B cell (primary cell): Measurements from ENCODE around the gene PREX1. TPM values are rescaled to one million over a fixed set of nuclear protein-coding genes. Genes with fewer than 3 reads are reported as not detected.

ENCODE experiments used
- ATAC-seq: fragments of 200-7000 bp; cut with Tn5 transposase; one replicate; pipeline ENCODE4 v1.10.0; 2021; ENCODE audit warnings: low read depth, mild to moderate bottlenecking, moderate number of reproducible peaks, moderate library complexity
- CTCF ChIA-PET: fragments of 350-600 bp; sonication (Branson Sonifier 250); formaldehyde crosslinking; loops from one replicate; lab custom pipeline; 2021; ENCODE audit warnings: antibody characterized with exemption, inconsistent platforms; lab: Charles Lee
- POLR2A ChIA-PET: fragments of 350-600 bp; sonication (Branson Sonifier 250); formaldehyde crosslinking; loops from one replicate; lab custom pipeline; 2021; ENCODE audit warnings: antibody characterized with exemption; lab: Charles Lee
- DNase-seq: peaks from one replicate; pipeline ENCODE4 v3.0.0; 2013
- H2AFZ ChIP-seq: 2 replicates; pipeline ENCODE4 v1.6.1; 2012; ENCODE audit warnings: mild to moderate bottlenecking, low read depth, low read length; ENCODE audit not compliant: insufficient read depth, poor library complexity, severe bottlenecking
- H3K27ac ChIP-seq, 2 donors: 1 replicate in 1 of 2; 2 replicates in 1 of 2; pipeline ENCODE4 v1.5.1; 2012 to 2013; ENCODE audit warnings: low read length in 2 of 2, mild to moderate bottlenecking in 2 of 2, moderate library complexity in 1 of 2
- H3K27me3 ChIP-seq, 4 experiments: fragments of 200-600 bp in 1 of 4; sonication (generic) in 1 of 4; replicated peaks in 1 of 4; 1 replicate in 2 of 4; 2 replicates in 2 of 4; pipeline versions ENCODE4 v1.6.1 to v1.7.0; 2013 to 2016; ENCODE audit warnings: low read length in 3 of 4, mild to moderate bottlenecking in 2 of 4, mixed read lengths in 1 of 4, moderate library complexity in 1 of 4; ENCODE audit not compliant: insufficient read depth in 4 of 4, control insufficient read depth in 3 of 4; ENCODE audit errors: control extremely low read depth in 1 of 4
- H3K36me3 ChIP-seq, 2 experiments: replicated peaks in 1 of 2; 1 replicate in 1 of 2; 2 replicates in 1 of 2; pipeline versions ENCODE4 v1.6.1 to v1.7.1; 2013; ENCODE audit warnings: low read length in 1 of 2; ENCODE audit not compliant: insufficient read depth in 2 of 2, control insufficient read depth in 1 of 2; ENCODE audit errors: control extremely low read depth in 1 of 2, extremely low read depth in 1 of 2
- H3K4me1 ChIP-seq, 2 donors: fragments of 200-600 bp in 1 of 2; sonication (generic) in 1 of 2; 1 replicate in 1 of 2; 2 replicates in 1 of 2; pipeline versions ENCODE4 v1.5.1 to v1.6.1; 2013 to 2017; ENCODE audit warnings: low read length in 2 of 2; ENCODE audit not compliant: control insufficient read depth in 2 of 2, insufficient read depth in 2 of 2
- H3K4me2 ChIP-seq: replicated peaks from 2 replicates; pipeline ENCODE3; 2012; ENCODE audit warnings: mild to moderate bottlenecking, low read depth, low read length; ENCODE audit not compliant: poor library complexity, severe bottlenecking
- H3K4me3 ChIP-seq, 5 experiments: fragments of 200-600 bp in 1 of 5; sonication (generic) in 1 of 5; 1 replicate in 3 of 5; 2 replicates in 2 of 5; pipeline versions ENCODE4 v1.5.1 to v1.7.0; 2011 to 2016; ENCODE audit warnings: low read length in 4 of 5, mild to moderate bottlenecking in 4 of 5, low read depth in 2 of 5, control low read depth in 1 of 5, moderate library complexity in 1 of 5; ENCODE audit not compliant: insufficient read depth in 1 of 5; ENCODE audit errors: control extremely low read depth in 1 of 5, extremely low read depth in 1 of 5
- H3K79me2 ChIP-seq: fragments of 200-600 bp; sonication (generic); one replicate; pipeline ENCODE4 v1.6.0; 2016; ENCODE audit warnings: low read length; ENCODE audit not compliant: control insufficient read depth, insufficient read depth
- H3K9ac ChIP-seq: fragments of 200-600 bp; sonication (generic); 2 replicates; pipeline ENCODE4 v1.6.1; 2017; ENCODE audit warnings: mild to moderate bottlenecking, low read length, moderate library complexity
- H3K9me3 ChIP-seq, 3 donors: one replicate each; pipeline versions ENCODE4 v1.6.1 to v1.7.1; 2013; ENCODE audit warnings: low read length in 2 of 3; ENCODE audit not compliant: control insufficient read depth in 2 of 3, insufficient read depth in 1 of 3; ENCODE audit errors: control extremely low read depth in 1 of 3
- H4K20me1 ChIP-seq: 2 replicates; pipeline ENCODE4 v1.6.0; 2012; ENCODE audit warnings: mild to moderate bottlenecking, low read length; ENCODE audit not compliant: insufficient read depth, control insufficient read depth, poor library complexity, severe bottlenecking
- H3K27ac Mint-ChIP-seq: one replicate; pipeline ENCODE4 v1.8.0; 2021; ENCODE audit warnings: mixed read lengths
- H3K27me3 Mint-ChIP-seq: one replicate; pipeline ENCODE4 v1.8.0; 2021; ENCODE audit warnings: mixed read lengths
- H3K4me1 Mint-ChIP-seq: one replicate; pipeline ENCODE4 v1.8.0; 2021; ENCODE audit warnings: mixed read lengths
- H3K4me3 Mint-ChIP-seq: one replicate; pipeline ENCODE4 v1.8.0; 2021; ENCODE audit warnings: mixed read lengths
- H3K9me3 Mint-ChIP-seq: one replicate; pipeline ENCODE4 v1.8.0; 2022; ENCODE audit warnings: mixed read lengths; ENCODE audit not compliant: insufficient read depth
- CTCF ChIP-seq: fragments of 200-600 bp; IDR thresholded peaks from one replicate; pipeline ENCODE4 v1.8.0; 2022; ENCODE audit warnings: antibody characterized with exemption, mild to moderate bottlenecking
- EZH2 ChIP-seq: IDR thresholded peaks from 2 replicates; pipeline ENCODE4 v1.6.1; 2012; ENCODE audit warnings: borderline replicate concordance, low read depth, mild to moderate bottlenecking, moderate library complexity, low read length; ENCODE audit not compliant: insufficient read depth, poor library complexity, severe bottlenecking
- WGBS: methylation state at CpG from one replicate; pipeline ENCODE4 v1.1.5; 2013; ENCODE audit warnings: missing lambda C conversion rate; ENCODE audit not compliant: insufficient coverage; 5-methylcytosine and 5-hydroxymethylcytosine counted together
- intact Hi-C: fragments of 100-400 bp; cut with micrococcal nuclease; formaldehyde crosslinking; loops from one replicate; pipeline ENCODE4 v1.10.0; 2022
- polyA plus RNA-seq: library from polyadenylated mRNA; depleted of rRNA; stranded (reverse); fragments of >200 nt; gene quantifications from 2 replicates; pipeline ENCODE4 v1.2.3, GENCODE V29; 2012
- total RNA-seq, 2 donors: library from RNA; stranded (reverse); fragments of 120-200 nt in 1 of 2; gene quantifications; 1 replicate in 1 of 2; 2 replicates in 1 of 2; pipeline versions ENCODE4 v1.2.3 to v1.2.4, GENCODE V29; 2013 to 2022

The PREX1 gene
- total and polyA plus RNA-seq, 2 donors (not counting 1 experiment from before 2014, with no cell fraction given): 79.1 to 99.4 TPM

- Histone ChIP-seq H3K4me3 (no peak overlapping the region), H4K20me1 (peaks cover 2% of the 10 kb centered on the region), H2AFZ (no peak overlapping the region), H3K79me2 (no peaks in the 10 kb centered on the region), H3K9ac (no peak overlapping the region), H3K27ac (no peak overlapping the region), H3K4me1 (peaks cover 5 to 15% of the 10 kb centered on the region in 2 donors), H3K4me2 (no peak overlapping the region), H3K9me3 (peaks cover 0 to 7% (median 0%) of the 10 kb centered on the region in 3 donors), H3K27me3 (peaks cover 0 to 5% (median 0%) of the 10 kb centered on the region in 4 experiments), H3K36me3 (peaks cover 4 to 54% of the 10 kb centered on the region in 2 experiments)
- no peaks in the 10 kb centered on the region for H3K9me3 Mint-ChIP-seq
- no peak overlapping the region for H3K27ac Mint-ChIP-seq
- peaks cover 8% of the 10 kb centered on the region for H3K4me1 Mint-ChIP-seq
- ChIA-PET POLR2A (no interaction called here), CTCF (interaction anchor here (1.8 to 10.1 kb wide), 3 partner anchors 838 to 961 kb away, joined by 5 to 299 read pairs (median 103); no protein-coding TSS in a partner anchor)
- no peak for ATAC-seq
- H3K27me3 Mint-ChIP-seq: no peaks in the 10 kb centered on the region
- WGBS: 87% methylated on average over 9 of the region's 23 CpGs
- intact Hi-C loops: no loop called here
- TF ChIP-seq CTCF (no peak), EZH2 (no peak)
- no peak overlapping the region for H3K4me3 Mint-ChIP-seq
- DNase-seq: no peak
Observed at GRCh38 chr20:48624315-48625020, 203.3 kb downstream of the PREX1 start.

GRCh38 chr20:48623906-48624265, 203.9 kb downstream of the PREX1 start:
- H3K9me3 Mint-ChIP-seq: no peaks in the 10 kb centered on the region
- no peak overlapping the region for H3K27ac Mint-ChIP-seq
- ATAC-seq: no peak
- over 99% methylated on average over 7 of the region's 15 CpGs for WGBS
- TF ChIP-seq CTCF: no peak
- DNase-seq: no peak
- no peak overlapping the region for H3K9ac ChIP-seq
- peaks cover 4 to 48% of the 10 kb centered on the region in 2 experiments for H3K36me3 ChIP-seq
- no peaks in the 10 kb centered on the region for H3K79me2 ChIP-seq
- H3K27me3 ChIP-seq: peaks cover 0 to 5% (median 0%) of the 10 kb centered on the region in 4 experiments
- no peak overlapping the region for H3K4me3 ChIP-seq
- intact Hi-C loops: no loop called here
- no peak overlapping the region for H3K27ac ChIP-seq
- H3K4me2 ChIP-seq: no peak overlapping the region
- H3K9me3 ChIP-seq: peaks cover 0 to 7% (median 0%) of the 10 kb centered on the region in 3 donors
- no peak overlapping the region for H3K4me3 Mint-ChIP-seq
- no peaks in the 10 kb centered on the region for H3K27me3 Mint-ChIP-seq
- peaks cover 8% of the 10 kb centered on the region for H3K4me1 Mint-ChIP-seq
- no peaks in the 10 kb centered on the region for H4K20me1 ChIP-seq
- peaks cover 5 to 15% of the 10 kb centered on the region in 2 donors for H3K4me1 ChIP-seq
- CTCF ChIA-PET: interaction anchor here (1.2 to 10.1 kb wide), 4 partner anchors 837 to 961 kb away, joined by 3 to 299 read pairs (median 54); no protein-coding TSS in a partner anchor
- no peak overlapping the region for H2AFZ ChIP-seq
- POLR2A ChIA-PET: no interaction called here
